Immature natural killer cell (primary cell): ENCODE measurements around the gene ZNF213. TPM values are rescaled to one million over a fixed set of nuclear protein-coding genes. Genes with fewer than 3 reads are reported as not detected.

Experiments used
- DNase-seq, 3 donors: peaks; one replicate each; pipeline ENCODE4 v3.0.0; 2022; ENCODE audit warnings: mixed read lengths in 1 of 3
- H3K27ac Mint-ChIP-seq, 6 donors: one replicate each; pipeline ENCODE4 v1.8.0; 2020; ENCODE audit warnings: mixed read lengths in 6 of 6, mild to moderate bottlenecking in 5 of 6, inconsistent platforms in 4 of 6, moderate library complexity in 3 of 6
- H3K27me3 Mint-ChIP-seq, 3 donors: one replicate each; pipeline ENCODE4 v1.8.0; 2020 to 2021; ENCODE audit warnings: low read depth in 3 of 3, mild to moderate bottlenecking in 3 of 3, mixed read lengths in 3 of 3, moderate library complexity in 3 of 3, inconsistent platforms in 1 of 3
- H3K36me3 Mint-ChIP-seq, 3 donors: one replicate each; pipeline ENCODE4 v1.8.0; 2020; ENCODE audit warnings: mixed read lengths in 3 of 3, inconsistent platforms in 2 of 3, mild to moderate bottlenecking in 2 of 3
- H3K4me1 Mint-ChIP-seq, 2 donors: one replicate each; pipeline ENCODE4 v1.8.0; 2020; ENCODE audit warnings: inconsistent platforms in 2 of 2, mild to moderate bottlenecking in 2 of 2, mixed read lengths in 2 of 2, moderate library complexity in 1 of 2
- H3K4me3 Mint-ChIP-seq, 5 donors: one replicate each; pipeline ENCODE4 v1.8.0; 2020; ENCODE audit warnings: mild to moderate bottlenecking in 5 of 5, mixed read lengths in 5 of 5, inconsistent platforms in 3 of 5, moderate library complexity in 3 of 5
- H3K9me3 Mint-ChIP-seq, 6 donors: one replicate each; pipeline ENCODE4 v1.8.0; 2020; ENCODE audit warnings: mild to moderate bottlenecking in 6 of 6, mixed read lengths in 6 of 6, inconsistent platforms in 4 of 6, moderate library complexity in 3 of 6
- polyA plus RNA-seq, 3 donors: library from polyadenylated mRNA; unstranded; fragments of 300-500 nt; fragmentation: Illumina TruSeq; gene quantifications; one replicate each; pipeline ENCODE4 v1.2.3, GENCODE V29; 2021

Gene ZNF213
- polyA plus RNA-seq, 3 donors from 2014 or later: 1.7 to 4.5 (median 2.4) TPM

GRCh38 chr16:3095869-3096268 is 39.0 kb upstream of the ZNF213 start:
- Mint-ChIP-seq H3K36me3 (no peaks in the 10 kb centered on the region), H3K4me3 (peak overlapping the region; percentile 44 to 59 (median 53)), H3K4me1 (peaks cover 34 to 49% of the 10 kb centered on the region in 2 donors), H3K27me3 (peaks cover 2 to 3% (median 2%) of the 10 kb centered on the region in 3 donors), H3K9me3 (no peaks in the 10 kb centered on the region), H3K27ac (peak overlapping the region; percentile 62 to 87 (median 77))
- DNase-seq: peak; percentile 62 to 71 (median 65)

- Mint-ChIP-seq H3K27me3 (peaks cover 3 to 4% (median 3%) of the 10 kb centered on the region in 3 donors), H3K9me3 (no peaks in the 10 kb centered on the region), H3K4me3 (no peak overlapping the region), H3K36me3 (no peaks in the 10 kb centered on the region), H3K27ac (peak overlapping the region; percentile 59 to 87 (median 77)), H3K4me1 (peaks cover 39 to 52% of the 10 kb centered on the region in 2 donors)
- DNase-seq: no peak
These were observed 38.5 kb upstream of the ZNF213 start for GRCh38 chr16:3096362-3096761.

- H3K4me3 Mint-ChIP-seq: no peak overlapping the region
- peaks cover 3 to 8% (median 6%) of the 10 kb centered on the region in 3 donors for H3K27me3 Mint-ChIP-seq
- no peaks in the 10 kb centered on the region for H3K9me3 Mint-ChIP-seq
- no peaks in the 10 kb centered on the region for H3K36me3 Mint-ChIP-seq
- peak overlapping the region in 5 of 6 donors; percentile 12 to 83 (median 62) for H3K27ac Mint-ChIP-seq
- peaks cover 48 to 58% of the 10 kb centered on the region in 2 donors for H3K4me1 Mint-ChIP-seq
- no peak for DNase-seq
These were observed 37.6 kb upstream of the ZNF213 start for GRCh38 chr16:3097266-3097665.

GRCh38 chr16:3098459-3099394 is 36.1 kb upstream of the ZNF213 start, which contains the start of gene ZSCAN10:
TSS of gene ZSCAN10 (minus strand) at chr16:3099294. CDS start at chr16:3092937, 6,357 bp downstream.
- H3K9me3 Mint-ChIP-seq: no peaks in the 10 kb centered on the region
- peaks cover 3 to 8% (median 6%) of the 10 kb centered on the region in 3 donors for H3K27me3 Mint-ChIP-seq
- peaks cover 59 to 69% of the 10 kb centered on the region in 2 donors for H3K4me1 Mint-ChIP-seq
- peak within 1 kb of the TSS; percentile 71 to 94 (median 85) for H3K27ac Mint-ChIP-seq
- DNase-seq: no peak
- H3K4me3 Mint-ChIP-seq: peak within 1 kb of the TSS; percentile 67 to 86 (median 79)
- no peaks in the 10 kb centered on the region for H3K36me3 Mint-ChIP-seq

GRCh38 chr16:3099395-3099731 is 35.5 kb upstream of the ZNF213 start:
- peak overlapping the region in 2 of 5 donors; percentile 21 to 57 for H3K4me3 Mint-ChIP-seq
- peak overlapping the region in 4 of 6 donors; percentile 23 to 94 (median 68) for H3K27ac Mint-ChIP-seq
- H3K27me3 Mint-ChIP-seq: peaks cover 3 to 8% (median 6%) of the 10 kb centered on the region in 3 donors
- H3K36me3 Mint-ChIP-seq: no peaks in the 10 kb centered on the region
- no peak for DNase-seq
- no peaks in the 10 kb centered on the region for H3K9me3 Mint-ChIP-seq
- H3K4me1 Mint-ChIP-seq: peaks cover 58 to 65% of the 10 kb centered on the region in 2 donors

GRCh38 chr16:3099732-3100499 is 34.9 kb upstream of the ZNF213 start:
- Mint-ChIP-seq H3K27me3 (peaks cover 3 to 8% (median 6%) of the 10 kb centered on the region in 3 donors), H3K4me3 (peak overlapping the region; percentile 67 to 86 (median 79)), H3K27ac (peak overlapping the region; percentile 67 to 94 (median 85)), H3K9me3 (no peaks in the 10 kb centered on the region), H3K4me1 (peaks cover 57 to 62% of the 10 kb centered on the region in 2 donors), H3K36me3 (no peaks in the 10 kb centered on the region)
- peak; percentile 75 to 80 (median 78) for DNase-seq

- H3K27ac Mint-ChIP-seq: peak overlapping the region; percentile 75 to 92 (median 87)
- peak overlapping the region; percentile 87 to 94 (median 91) for H3K4me3 Mint-ChIP-seq
- peak; percentile 63 to 67 (median 67) for DNase-seq
- peaks cover 6 to 11% (median 8%) of the 10 kb centered on the region in 3 donors for H3K27me3 Mint-ChIP-seq
- H3K9me3 Mint-ChIP-seq: no peaks in the 10 kb centered on the region
- H3K36me3 Mint-ChIP-seq: no peaks in the 10 kb centered on the region
- peaks cover 61 to 62% of the 10 kb centered on the region in 2 donors for H3K4me1 Mint-ChIP-seq
These were observed 33.6 kb upstream of the ZNF213 start for GRCh38 chr16:3101018-3101840.

- H3K27ac Mint-ChIP-seq: peak overlapping the region; percentile 75 to 92 (median 84)
- peaks cover 61 to 62% of the 10 kb centered on the region in 2 donors for H3K4me1 Mint-ChIP-seq
These were observed 32.9 kb upstream of the ZNF213 start for GRCh38 chr16:3101841-3102470.

GRCh38 chr16:3106205-3106928 is 28.5 kb upstream of the ZNF213 start:
- peaks cover 0 to 4% (median 0%) of the 10 kb centered on the region in 3 donors for H3K36me3 Mint-ChIP-seq
- H3K27me3 Mint-ChIP-seq: peaks cover 4 to 11% (median 9%) of the 10 kb centered on the region in 3 donors
- H3K9me3 Mint-ChIP-seq: no peaks in the 10 kb centered on the region
- peak overlapping the region; percentile 90 to 97 (median 96) for H3K27ac Mint-ChIP-seq
- peaks cover 39 to 49% of the 10 kb centered on the region in 2 donors for H3K4me1 Mint-ChIP-seq
- peak overlapping the region; percentile 91 to 96 (median 91) for H3K4me3 Mint-ChIP-seq
- peak; percentile 86 to 90 (median 89) for DNase-seq

More at GRCh38 chr16:3101841-3102470, 32.9 kb upstream of the ZNF213 start:
- Mint-ChIP-seq H3K27me3 (peaks cover 6 to 11% (median 10%) of the 10 kb centered on the region in 3 donors), H3K9me3 (no peaks in the 10 kb centered on the region), H3K36me3 (no peaks in the 10 kb centered on the region), H3K4me3 (peak overlapping the region; percentile 87 to 94 (median 91))
- DNase-seq: peak in 1 of 3 donors; percentile 18

GRCh38 chr16:3112058-3112880 is 22.6 kb upstream of the ZNF213 start, which contains the start of gene ZNF205:
TSS of gene ZNF205 (plus strand) at chr16:3112586. CDS start at chr16:3113431, 845 bp downstream.
- Mint-ChIP-seq H3K27me3 (peaks cover 0 to 2% (median under 1%) of the 10 kb centered on the region in 3 donors), H3K9me3 (no peaks in the 10 kb centered on the region), H3K36me3 (peaks cover 0 to 20% (median 8%) of the 10 kb centered on the region in 3 donors), H3K27ac (peak within 1 kb of the TSS in 1 of 6 donors; percentile 41), H3K4me1 (peaks cover 1 to 4% of the 10 kb centered on the region in 2 donors), H3K4me3 (no peak within 1 kb of the TSS)
- DNase-seq: no peak

- Mint-ChIP-seq H3K36me3 (peaks cover 0 to 20% (median 8%) of the 10 kb centered on the region in 3 donors), H3K4me1 (no peaks in the 10 kb centered on the region), H3K9me3 (no peaks in the 10 kb centered on the region), H3K27me3 (peaks cover 0 to 2% (median 0%) of the 10 kb centered on the region in 3 donors), H3K27ac (peak overlapping the region in 1 of 6 donors; percentile 41), H3K4me3 (no peak overlapping the region)
- DNase-seq: no peak
These were observed 21.8 kb upstream of the ZNF213 start for GRCh38 chr16:3112881-3113574.
